ENCODE measurements around the gene NUDT22.
A peak's percentile ranks its signal among the peaks of the same experiment; 100 is the strongest.

NUDT22 gene

GRCh38 chr11:64269540-64270220 lies 43.6 kb downstream of the NUDT22 start:
- DNase-seq (ENCODE audit: low read depth in 2 of 2), result peak; percentile 94 to 98

- DNase-seq (ENCODE audit: low read depth in 2 of 2), result no peak
Observed at GRCh38 chr11:64275031-64275800, 49.1 kb downstream of the NUDT22 start.

DNA sequence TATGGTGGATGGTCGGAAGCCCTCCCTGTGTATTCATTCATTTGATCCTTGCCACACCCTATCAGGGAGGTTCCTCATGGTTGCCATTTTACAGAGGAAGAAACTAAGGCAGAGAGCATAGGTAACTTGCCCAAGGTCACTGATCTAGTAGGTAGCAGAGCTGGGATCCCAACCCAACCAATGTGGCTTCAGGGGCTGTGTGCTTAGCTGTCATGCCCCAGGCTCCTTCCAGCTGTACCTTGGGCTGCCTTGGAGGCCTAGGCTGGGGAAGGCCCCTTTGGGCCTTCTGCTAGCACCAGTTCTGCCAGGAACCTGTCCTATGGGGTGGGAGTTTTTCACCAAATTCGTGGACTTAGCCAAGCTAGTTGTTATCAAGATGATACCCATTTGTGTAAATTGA lies 49.8 kb downstream of the NUDT22 start:
- no peak for DNase-seq (ENCODE audit: low read depth in 2 of 2)

GRCh38 chr11:64276653-64277431 lies 50.8 kb downstream of the NUDT22 start:
- no peak for DNase-seq (ENCODE audit: low read depth in 2 of 2)

DNA sequence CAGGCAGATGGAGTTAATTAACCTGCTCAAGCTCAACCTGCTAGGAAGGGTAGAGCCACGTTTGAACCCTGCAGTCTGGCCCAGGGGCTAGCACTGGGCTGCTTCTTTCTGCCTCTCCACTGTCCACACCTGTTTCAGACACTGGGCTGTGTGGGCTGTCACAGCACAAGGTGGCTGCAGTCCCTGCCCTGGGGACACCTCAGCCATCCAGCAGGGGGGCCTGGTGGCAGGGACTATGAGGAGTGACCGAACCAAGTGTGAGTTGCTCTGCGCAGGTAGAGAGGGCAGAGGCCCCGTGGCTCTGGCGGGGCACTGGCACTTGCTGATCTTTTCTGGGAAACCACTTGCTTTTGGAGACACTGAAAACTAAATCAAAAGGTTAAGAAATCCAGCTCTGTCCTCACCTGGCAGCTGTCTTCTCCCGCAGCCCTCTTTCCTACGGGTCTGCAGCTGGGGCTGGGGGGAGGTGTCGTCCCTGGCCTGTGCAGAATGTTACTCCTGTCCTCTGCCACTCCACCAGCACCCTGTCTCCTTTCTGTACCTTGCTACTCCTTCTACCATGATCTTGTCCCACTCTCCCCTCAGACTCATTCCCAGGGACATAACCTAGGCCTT lies 52.6 kb downstream of the NUDT22 start:
- DNase-seq (ENCODE audit: low read depth in 2 of 2), result no peak

Measured in stimulated activated CD4-positive, alpha-beta T cell treated with anti-CD3 and anti-CD28 coated beads, Interleukin-1b, Interleukin-23, amount 100 ng/mL, for 4 hours (primary cell).